Left renal cortex interstitium (tissue), 4 donors: Measurements from ENCODE around the gene HOXA6. TPM values are rescaled to one million over a fixed set of nuclear protein-coding genes. Genes with fewer than 3 reads are reported as not detected.
A peak's percentile ranks its signal among the peaks of the same experiment; 100 is the strongest.

Source experiments
- DNase-seq, 4 donors: peaks; one replicate each; pipeline ENCODE4 v3.0.0-alpha.2; 2013; ENCODE audit warnings: low read depth in 4 of 4, low spot score in 2 of 4, missing footprints in 1 of 4
- polyA plus RNA-seq, 4 donors: library from polyadenylated mRNA; unstranded; fragments of 120-200 nt; gene quantifications; one replicate each; pipeline ENCODE4 v1.2.1, GENCODE V29; 2013; ENCODE audit not compliant: insufficient read length in 4 of 4

HOXA6 gene
- polyA plus RNA-seq, result 10 to 100 TPM; 24.7 to 59.3 (median 38.3) TPM

DNA sequence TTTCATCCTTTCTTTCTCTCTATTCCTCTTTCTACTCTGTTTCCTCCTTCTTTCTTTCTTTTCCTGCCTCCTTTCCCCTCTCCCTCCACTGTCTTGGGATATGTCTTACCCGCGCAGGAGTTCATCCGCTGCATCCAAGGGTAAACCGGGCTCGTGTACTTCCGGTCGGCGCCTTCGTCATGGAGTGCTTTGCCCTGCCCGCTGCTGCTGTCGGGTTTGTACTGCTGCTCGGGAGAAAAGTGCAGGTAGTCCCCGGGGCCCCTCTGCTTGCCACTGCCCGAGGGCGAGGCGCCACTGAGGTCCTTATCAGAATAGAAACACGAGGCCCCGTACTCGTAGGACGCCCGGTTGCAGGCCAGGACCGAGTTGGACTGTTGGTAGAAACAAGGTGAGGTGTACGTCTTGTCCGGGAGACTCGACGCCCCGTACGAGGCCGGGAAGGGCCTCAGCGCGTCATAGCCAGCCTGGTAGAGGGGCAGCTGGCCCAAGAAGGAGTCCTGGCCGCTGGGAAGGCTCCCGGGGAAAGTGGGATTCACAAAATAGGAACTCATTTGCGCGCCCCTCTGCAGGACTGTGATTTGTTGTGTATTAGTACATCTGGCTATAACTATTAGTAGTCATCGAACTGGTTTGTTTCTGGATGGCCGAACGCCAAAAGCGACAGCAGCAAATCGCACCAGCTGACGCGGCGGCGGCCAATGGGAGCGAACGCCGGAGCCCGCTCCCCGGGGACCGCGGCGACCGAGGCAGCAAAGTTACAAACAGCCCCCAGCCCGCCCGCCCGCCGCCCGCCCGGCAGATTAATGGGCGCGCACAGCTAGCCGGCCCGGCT is at the start of gene HOXA6:
TSS of gene HOXA6 (minus strand) at position 576 of the 832 bp plus-strand sequence. CDS start at position 551, 25 bp downstream.
- DNase-seq, result no peak

GRCh38 chr7:27196287-27196767 is 48.8 kb upstream of the HOXA6 start:
- DNase-seq, result peak in 1 of 4 donors; percentile 82

DNA sequence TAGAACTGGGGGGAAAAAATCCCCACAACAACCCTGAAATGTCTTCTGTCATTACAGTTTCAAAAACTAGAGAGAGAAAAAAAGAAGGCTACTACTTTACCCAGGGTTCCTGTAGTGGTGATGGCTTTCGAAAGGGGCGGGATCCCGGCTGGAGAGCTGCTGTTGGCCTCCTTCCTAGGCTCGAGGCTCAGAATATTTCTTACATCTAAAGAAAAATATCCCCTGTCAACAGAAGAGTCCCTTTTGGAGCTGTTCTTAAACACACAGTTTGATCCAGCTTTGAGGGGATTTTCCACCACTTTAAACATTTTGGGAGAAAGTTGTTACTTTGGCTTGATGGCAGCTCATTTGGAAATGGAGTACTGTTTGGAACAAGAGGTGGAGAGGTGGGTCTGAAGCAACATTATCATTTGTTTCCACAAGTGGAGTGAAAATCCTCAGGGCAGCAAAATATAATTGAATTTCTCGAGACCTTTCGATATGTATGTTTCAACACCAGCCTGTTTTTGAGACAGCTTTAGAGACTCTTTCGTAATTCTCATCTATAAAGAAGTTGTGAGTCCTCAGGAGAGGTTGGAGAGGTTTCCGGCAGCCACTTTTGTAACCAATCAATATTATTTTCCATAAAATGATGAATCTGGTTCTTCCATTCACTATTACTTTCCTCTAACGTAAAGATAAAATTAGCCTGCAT is 47.3 kb upstream of the HOXA6 start:
- DNase-seq, result peak in 1 of 4 donors; percentile 27

GRCh38 chr7:27194002-27194352 is 46.4 kb upstream of the HOXA6 start:
- DNase-seq, result peak in 1 of 4 donors; percentile 19

DNA sequence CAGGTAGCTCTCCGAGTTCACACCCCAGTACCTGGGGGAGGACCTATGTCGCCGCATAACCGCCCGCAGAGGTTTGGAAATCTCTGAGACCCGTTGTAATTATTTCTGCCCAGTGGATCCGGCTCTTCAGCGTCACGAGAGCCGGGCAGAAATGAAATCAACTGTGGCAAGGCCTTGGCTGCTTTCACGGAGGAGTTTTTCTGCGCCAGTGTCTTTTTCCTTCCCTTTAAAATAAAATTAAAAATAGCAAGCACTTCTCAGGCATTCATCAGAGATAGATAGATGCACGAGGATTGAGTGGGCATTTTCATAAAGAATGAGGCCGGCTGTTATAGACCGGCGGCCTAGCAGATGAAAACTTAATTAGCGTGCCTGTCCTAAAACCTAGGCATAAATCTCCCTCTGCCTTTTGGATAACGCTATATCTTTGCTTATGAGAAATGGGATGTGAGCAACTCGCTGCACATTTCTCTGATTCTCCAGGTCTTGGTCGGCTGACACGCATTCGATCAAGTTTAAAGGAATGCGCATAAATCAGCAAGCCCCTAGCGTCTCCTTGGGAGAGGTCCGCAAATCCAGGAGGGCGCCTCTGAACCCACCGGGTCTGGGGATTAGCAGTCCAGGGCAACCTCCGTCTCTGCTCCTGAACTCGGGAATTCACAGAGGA is 45.9 kb upstream of the HOXA6 start:
- peak in 1 of 4 donors; percentile 48 for DNase-seq

DNA sequence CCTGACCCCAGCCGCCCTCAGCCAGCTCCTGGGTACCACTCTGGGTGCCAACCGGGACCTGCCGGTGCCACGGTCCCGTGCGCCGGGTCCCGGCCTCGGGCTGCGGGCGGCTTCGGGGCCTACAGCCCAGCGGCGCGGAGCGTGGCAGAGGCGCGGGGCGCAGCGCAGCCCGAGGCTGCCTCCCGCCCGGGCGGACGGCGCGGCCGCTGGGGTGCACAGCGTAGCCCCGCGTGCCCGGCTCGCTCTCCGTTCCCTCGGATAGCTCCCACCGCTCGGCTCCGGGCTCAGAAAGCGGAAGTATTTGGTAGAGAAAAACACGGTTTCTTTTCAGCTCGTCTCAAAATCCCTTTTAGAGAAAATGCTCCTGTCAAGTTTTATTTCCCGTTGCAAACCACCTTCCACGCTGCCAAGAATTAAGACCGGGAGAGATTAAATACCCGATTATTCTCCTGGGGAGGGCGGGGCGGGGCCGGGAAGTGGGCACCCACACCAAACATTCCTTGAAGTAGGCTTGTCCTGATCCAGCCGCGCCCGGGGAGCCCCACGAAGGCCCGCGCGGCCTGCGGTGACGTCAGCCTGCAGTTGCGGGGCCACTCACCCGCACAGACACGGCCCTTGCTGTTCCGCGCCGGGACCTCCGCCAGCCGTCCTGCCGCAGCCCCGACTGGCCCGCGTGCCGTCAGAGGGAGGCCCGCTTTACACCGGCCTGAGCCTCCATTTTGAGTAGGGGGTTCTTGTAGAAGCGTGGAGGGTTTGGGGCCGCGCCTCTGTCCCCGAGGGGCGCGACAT is 45.2 kb upstream of the HOXA6 start:
- DNase-seq, result peak in 1 of 4 donors; percentile 23

- DNase-seq, result no peak
Observed at GRCh38 chr7:27191833-27192545, 44.4 kb upstream of the HOXA6 start.

GRCh38 chr7:27191161-27191731 is 43.7 kb upstream of the HOXA6 start:
- no peak for DNase-seq

DNA sequence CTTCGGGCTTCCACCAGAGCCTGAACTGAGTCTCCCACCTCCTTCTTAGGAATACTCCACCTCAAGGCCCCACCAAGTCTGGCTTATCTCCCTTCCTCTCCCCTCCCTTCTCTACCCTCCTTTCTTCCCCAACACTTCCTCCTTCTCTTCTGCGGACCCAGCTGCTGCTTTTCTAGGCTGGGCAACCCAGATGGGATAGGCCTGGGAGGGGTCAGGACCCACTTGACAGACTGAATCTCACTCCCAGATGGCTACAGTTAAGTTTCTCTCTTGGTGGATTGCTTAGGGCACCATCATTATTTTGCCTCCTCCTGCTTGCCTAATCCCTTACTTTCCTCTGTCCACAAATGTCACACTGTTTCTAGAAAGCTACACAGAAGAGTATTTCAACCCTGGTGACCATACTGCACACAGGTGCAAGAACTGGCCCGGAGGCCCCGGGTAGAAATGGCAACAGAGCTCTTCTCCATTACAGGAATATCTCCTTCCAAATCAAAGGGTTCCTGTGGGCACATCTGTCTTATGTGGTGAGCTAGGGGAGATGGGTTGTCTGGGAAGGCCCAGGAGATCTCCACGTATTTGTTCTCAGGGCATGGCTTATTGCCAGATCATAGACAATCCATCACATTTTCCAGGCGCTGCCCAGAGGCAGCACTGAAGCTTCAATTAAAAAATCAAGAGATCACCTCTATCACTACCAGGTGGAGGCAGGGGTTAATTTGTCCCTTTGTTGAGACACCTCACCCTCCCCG is 42.6 kb upstream of the HOXA6 start:
- no peak for DNase-seq

DNA sequence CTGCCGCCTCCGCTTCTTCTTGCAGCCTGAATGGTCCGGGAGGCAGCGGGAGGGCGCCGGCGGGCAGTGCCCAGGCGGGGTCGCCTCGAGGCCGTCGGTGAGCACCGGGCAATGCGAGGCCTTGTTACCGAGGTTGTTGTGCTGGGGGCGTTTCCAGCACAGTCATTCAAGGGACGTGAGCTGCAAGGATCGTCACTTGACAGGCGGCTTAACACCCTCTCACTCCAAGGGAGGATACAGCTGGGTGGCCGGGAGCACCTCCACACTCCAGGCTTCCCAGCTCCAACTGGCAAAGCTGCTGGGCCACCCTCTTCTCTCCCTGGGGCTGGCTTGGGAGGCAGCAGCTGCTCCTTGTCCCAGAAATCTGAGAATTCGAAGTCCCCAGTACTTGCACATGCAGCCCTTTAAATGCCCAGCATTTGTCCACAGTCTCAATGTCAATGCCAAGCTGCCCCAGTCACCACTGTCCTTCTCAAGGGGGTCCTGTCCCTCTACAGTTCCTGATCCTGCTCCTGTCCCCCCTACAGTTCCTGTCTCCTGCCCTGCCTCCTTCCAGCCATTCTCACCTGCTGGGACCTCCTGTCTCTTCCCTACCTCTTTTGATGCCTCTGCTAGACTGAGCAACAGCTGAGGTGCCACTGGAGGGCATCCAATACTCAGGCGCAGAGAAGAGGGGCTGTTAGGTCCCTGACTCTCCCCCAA is 41.9 kb upstream of the HOXA6 start:
- DNase-seq, result no peak

- DNase-seq, result no peak
Observed at GRCh38 chr7:27188386-27189294, 41.1 kb upstream of the HOXA6 start.

GRCh38 chr7:27187475-27188385 is 40.2 kb upstream of the HOXA6 start:
- no peak for DNase-seq

DNA sequence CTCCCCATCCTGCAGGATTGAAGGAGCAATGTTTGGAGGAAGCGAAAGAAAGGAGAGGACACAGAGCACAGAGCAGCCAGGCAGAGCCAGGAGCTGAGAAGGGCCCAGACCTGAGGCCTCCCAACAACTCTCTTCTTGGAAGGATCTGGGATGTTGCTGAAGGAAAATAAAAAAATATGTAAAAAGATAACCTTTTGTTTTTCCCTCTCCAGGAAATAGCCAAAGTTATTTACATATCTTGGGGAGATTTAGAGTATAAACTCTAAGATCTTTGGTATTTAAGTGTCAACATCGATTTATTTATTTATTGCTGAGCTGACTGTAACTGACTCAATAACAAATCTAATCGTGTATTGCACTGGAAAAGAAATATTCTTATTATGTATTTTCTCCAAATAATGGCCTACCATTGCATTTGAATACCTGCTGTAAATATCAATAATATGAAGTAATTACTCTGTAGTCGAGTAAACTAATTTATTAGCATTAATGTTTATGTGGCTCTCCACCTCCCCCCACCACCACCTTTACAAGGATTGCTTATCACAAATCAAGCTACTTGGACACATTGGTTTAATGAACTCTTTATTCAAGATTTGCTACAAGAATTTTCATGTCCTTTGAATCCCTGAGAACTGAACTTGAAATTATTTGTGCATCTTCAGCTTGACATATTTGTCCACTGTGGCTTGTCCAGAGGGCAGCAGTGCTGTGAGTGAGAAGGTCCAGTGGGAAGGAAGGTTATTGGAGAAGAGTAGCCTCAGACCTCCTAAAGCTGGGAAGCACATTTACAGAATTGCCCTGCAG is 39.3 kb upstream of the HOXA6 start:
- no peak for DNase-seq

DNA sequence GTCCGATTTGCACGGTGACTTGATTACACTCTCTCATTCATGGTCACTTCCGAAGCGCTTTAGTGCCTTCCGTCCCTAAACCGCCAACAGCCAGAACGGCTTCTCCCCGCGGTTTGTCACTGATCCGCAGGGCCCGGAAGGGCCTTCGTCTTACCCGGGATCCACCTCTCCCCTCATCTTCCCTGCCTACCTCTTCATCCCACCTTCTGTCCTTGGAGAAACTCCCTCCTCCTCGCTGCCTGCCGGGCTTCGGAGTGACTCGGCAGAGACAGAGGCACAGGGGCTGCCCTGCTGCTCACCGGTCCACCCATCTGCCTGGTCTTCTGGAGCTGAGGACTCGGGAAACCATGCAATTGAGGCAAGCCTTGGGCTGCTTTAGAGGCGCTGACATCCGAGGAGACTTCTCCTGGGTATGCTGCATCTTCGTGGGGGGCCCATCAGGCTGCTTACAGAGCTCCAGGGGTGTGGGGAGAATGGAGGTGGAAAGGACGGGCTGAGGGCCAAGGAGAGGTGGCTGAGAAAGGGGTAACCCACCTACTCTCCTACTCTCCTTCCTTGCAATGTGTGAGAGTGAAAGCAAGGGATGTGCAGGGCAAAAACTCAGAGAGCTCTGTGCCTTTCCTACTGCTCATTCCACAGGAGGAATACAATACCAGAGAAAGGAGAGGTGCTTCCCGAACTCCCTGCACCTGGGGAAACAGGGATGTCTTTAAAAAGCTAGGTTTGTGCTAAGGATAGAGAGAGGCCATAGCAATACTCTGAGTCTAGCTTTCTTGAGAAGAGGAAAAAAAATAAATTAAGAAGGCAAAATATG is 38.5 kb upstream of the HOXA6 start:
- DNase-seq, result no peak
